GM19238 (cell line): Measurements from ENCODE around the gene EPB41L4A.
"Not testable (repeated sequence)": the region's sequence is repeated elsewhere in the genome, so short reads cannot be mapped to it uniquely, and the experiment has no call there.

Experiments used
- DNase-seq: peaks from one replicate; pipeline ENCODE4 v3.0.0; 2011; ENCODE audit warnings: low spot score; ENCODE audit not compliant: insufficient read length

Gene EPB41L4A

DNA sequence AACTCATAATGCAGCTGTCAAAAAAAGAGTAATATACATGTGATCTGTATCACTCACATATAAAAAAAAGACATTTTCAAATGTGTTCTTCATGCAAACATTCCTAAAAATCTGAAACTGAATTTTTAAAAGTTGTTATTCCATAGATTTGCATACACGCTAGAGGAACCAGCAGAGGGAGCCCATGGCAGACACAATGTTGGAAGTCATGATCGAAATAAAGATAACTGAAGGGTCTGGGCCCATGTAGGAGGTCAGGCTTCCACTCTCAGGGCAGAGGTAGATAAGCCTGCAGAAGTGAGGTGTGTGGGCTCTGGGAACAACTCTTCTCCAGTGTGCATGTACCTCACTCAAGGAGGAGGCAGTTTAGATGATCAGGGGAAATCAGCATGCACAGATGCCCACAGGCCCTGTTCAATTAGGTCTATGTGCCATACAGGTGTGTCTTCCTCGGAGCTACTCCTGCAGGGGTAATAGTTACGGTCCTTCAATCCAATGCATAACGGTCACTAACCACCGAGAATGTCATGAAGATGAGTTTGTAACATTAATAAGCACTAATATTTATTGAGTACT, 208.6 kb downstream of the EPB41L4A start:
- DNase-seq, result no peak

GRCh38 chr5:112208699-112209615, 210.1 kb downstream of the EPB41L4A start:
- DNase-seq, result no peak

DNA sequence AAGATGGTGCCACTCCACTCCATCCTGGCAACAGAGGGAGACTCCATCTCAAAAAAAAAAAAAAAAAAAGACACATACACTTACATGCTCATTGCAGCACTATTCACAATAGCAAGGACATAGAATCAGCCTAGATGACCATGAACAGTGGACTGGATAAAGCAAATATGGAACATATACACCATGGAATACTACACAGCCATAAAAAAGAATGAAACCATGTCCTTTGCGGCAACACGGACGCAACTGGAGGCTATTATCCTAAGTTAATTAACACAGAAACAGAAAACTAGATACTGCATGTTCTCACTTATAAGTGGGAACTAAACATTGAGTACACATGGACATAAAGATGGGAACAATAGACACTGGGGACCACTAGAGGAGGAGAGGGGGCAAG, 210.9 kb downstream of the EPB41L4A start:
- DNase-seq, result not testable (repeated sequence)

DNA sequence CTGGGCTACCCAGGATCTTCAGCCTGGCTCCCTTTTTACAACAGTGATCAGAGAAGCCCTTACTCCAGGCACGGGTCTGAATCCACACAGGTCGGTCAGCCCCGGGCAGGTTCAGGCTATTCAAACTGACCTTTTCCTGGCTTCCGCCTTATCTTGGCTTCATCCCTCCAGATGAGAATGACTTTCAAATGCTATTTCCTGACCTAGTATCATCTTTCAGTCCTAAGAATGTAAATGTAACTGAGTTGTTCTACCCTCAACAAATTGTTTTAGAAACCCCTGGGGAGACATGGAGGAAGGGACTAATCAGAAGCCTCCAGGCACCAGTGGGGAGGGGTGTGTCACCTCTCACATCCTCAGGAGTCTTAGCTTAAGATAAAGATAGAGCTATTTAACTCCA, 213.2 kb downstream of the EPB41L4A start:
- no peak for DNase-seq

GRCh38 chr5:112203229-112203628, 215.8 kb downstream of the EPB41L4A start:
- DNase-seq, result no peak

GRCh38 chr5:112202694-112203093, 216.4 kb downstream of the EPB41L4A start:
- DNase-seq, result no peak

- no peak for DNase-seq
These were observed 217.9 kb downstream of the EPB41L4A start for GRCh38 chr5:112201141-112201540.

GRCh38 chr5:112200131-112200530, 218.9 kb downstream of the EPB41L4A start:
- DNase-seq, result no peak

- no peak for DNase-seq
These were observed 222.5 kb downstream of the EPB41L4A start for GRCh38 chr5:112196584-112196983.

DNA sequence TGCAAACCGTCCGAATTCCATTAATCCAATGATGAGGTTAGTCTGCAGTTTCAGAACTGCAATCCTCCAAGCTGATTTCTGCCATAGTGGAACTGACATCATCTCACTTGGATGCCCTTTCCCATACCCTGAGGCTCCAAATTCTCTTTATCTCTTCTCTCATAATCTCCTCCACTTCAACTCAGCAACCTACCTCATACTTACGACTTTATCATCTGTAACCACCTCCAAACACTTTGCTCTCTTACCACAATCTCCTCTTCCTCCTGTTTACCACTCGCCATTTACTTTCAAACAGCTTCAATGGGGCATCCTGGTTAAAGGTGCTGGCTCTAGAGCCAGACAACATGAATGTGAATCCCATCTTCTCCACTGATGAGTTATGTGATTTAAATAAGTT, 223.2 kb downstream of the EPB41L4A start:
- DNase-seq, result no peak

DNA sequence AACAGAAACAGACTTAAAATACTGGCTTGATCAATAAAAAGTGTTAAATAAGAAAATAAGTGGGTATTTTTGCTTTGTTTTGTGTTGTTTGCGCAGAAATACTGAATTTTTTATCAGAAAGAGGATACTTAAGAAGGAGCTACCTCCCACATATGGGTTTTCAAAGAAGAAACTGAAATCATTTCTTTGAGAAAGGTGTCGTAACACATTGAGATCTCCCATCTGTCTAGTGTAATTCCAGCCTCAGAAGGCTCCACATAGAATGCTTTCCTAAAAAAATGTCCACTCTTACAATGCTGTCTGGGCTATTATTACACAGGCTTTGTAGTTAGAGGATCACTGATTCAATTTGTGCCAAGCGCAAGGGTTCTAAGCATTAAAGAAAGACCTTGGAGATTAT, 226.2 kb downstream of the EPB41L4A start:
- no peak for DNase-seq

DNA sequence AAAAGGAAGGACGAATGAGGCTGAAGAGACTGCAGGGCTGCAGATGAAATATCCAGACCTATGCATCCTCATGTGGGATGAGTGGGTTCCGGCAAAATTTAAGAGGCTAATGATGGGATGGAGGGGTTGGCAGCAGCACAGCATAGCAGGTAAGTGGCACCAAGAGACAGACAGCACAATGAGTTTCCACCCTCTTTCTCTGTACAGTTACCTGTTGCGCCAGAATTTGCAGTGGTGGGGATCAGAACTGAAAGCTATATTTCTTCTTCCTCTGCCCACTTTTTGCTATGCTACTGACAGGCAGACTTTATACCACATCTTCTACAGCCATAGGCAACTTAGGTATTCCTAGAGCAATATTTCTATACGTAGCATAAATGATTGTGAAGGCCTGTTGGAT, 227.0 kb downstream of the EPB41L4A start:
- no peak for DNase-seq

DNA sequence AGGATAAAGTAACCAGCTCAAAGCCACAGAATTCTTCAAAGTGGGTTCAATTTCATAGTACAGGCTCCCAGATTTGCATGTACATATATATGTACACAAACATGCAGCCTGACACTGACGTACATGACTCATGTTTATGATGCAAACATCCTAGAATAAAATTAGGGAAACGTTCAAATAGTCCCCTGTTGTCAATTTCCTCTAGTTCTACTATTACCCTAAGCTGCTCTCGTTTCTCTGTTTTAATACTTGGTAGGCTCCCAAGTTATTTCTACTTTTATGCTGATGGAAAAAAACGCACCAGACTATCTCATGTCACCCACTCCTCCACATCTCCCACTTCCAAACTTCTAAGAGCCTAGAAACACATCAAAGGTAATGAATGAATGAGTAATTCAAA, 229.7 kb downstream of the EPB41L4A start:
- no peak for DNase-seq

GRCh38 chr5:112186401-112186990, 232.6 kb downstream of the EPB41L4A start:
- DNase-seq, result no peak

DNA sequence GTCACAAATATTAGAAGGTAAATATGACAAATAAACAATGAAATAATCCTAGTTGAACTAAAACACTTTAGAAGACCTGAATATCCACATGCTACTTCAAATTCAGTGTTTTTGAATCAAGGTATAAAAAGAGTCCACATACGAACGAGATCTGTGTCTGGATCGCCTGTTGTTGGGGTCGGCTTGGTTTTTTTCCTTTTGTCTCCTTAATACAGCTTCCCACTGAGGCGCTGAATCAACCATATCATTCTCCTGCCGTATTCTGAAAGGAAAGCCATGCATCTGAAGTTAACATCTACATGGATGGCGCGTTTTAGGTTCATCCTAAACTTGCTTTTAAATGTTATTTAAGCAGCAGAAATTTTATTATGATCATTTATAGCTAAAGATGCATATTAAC, 235.2 kb downstream of the EPB41L4A start:
- no peak for DNase-seq

DNA sequence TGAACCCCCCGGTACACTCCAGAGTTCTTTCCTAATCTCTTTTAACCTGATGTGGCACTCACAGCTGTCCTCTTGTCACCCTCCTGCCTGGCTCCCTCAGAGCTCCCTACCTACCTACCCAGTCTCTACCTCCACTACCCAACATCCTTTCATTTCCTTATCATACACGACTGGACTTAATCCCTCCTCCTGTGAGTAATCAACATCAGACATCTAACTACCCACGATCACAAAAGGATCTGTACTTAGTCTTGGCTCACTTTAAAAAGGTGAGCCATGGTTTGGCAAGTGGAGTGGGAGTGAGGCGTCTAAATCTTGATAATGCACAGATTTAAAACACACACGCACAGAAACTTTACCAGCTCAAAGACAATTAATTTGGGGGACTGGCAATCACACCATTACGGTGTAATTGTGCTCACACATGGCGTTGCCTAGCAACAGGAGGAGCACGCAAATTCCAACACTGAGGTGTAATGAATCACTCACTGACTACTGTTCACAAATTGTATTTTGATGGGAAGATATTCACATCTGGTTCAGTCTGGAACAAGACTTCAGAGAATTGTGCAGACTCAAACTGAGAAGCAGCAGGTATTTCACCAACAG, 235.9 kb downstream of the EPB41L4A start:
- no peak for DNase-seq

DNA sequence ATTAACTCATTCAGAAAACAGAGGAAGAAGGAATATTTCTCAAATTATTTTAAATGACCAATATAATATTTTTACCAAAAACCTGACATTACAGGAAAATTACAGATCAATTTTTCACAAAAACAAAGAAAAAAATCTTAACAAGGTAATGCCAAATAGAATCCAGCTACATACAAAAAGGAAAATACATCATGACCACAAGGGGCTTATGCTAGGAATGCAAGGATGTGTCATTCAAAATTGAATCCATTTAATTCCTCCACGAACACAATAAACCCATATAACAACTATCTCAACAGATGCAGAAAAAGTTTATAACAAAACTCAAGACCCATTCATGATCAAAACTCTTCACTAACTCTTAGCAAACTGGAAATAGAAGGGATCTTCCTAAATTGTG, 239.8 kb downstream of the EPB41L4A start:
- DNase-seq, result no peak

GRCh38 chr5:112174959-112175594, 244.0 kb downstream of the EPB41L4A start:
- DNase-seq, result no peak

- no peak for DNase-seq
These were observed 253.0 kb downstream of the EPB41L4A start for GRCh38 chr5:112165897-112166737.

- DNase-seq, result no peak
These were observed 253.7 kb downstream of the EPB41L4A start for GRCh38 chr5:112165399-112165798.

DNA sequence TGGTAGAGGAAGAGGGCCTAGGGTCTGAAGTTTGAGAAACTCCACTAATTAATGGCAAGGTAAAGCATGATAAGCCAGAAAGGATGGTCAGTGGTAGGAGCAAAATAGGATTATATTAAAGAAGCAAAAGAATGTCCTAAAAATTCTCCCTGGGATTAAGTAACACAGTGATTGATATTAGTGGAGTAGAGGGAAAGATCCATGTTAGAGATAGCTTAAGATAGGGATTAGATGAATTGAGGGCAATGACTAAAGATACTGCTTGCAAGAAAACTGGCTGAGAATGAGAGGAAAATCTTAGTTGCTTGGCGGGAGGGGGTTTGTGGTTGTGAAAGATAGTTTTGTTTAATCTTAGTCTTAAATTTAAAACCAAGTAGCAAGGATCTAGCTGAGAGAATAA, 255.6 kb downstream of the EPB41L4A start:
- no peak for DNase-seq
